Ramos (cell line): ENCODE measurements around the gene UTP11.

Experiments
- in situ Hi-C: fragments of 300-500 bp; cut with MboI; formaldehyde crosslinking; loops from one replicate; pipeline ENCODE4 v1.14.3; 2022; ENCODE audit warnings: low sequenced_read_pairs; ENCODE audit not compliant: unreplicated experiment

The UTP11 gene

DNA sequence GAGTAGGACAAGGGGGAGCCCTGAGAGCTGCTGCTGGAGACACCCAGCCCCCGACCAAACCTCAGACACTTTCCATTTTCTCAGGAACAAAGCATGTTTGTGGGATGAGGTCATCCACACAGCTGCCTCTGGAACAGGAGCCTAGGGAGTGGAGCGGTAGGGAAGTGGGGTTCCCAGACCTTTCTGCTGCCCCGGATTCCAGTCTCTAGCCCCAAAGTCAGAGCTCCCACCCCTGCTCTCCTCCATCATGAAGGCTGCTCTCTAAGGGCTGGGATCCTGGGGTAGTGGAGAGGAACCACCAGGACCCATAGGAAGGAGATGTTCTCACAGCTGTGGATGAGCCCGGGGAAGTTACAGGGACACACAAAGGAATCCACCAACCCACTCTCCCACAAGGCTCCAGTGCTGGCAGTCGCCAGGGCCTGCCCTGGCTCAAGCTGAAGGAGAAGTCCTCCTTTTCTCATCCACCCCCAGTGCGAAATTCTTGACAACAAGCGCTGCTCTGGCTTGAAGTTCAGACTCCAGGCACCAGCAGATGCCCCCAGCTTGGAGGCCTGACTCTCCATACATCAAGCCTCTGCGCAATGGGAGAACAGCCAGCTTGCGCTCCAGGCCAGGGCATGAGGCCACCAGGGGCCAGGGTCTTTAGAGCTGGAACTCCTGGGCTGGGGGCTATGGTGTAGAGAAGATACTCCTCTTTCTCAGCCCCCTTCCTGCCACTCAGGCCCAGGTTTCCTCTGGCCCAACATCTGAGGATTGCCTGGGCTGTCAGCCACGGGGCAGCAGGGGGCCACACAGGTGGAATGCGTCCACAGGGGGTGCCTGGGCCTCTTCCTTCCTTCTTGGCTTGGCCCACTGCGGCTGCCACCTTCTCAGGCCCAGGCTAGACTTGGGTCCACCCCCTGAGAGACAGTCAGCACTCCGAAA lies 11.7 kb upstream of the UTP11 start:
- in situ Hi-C loops, result no loop called here

DNA sequence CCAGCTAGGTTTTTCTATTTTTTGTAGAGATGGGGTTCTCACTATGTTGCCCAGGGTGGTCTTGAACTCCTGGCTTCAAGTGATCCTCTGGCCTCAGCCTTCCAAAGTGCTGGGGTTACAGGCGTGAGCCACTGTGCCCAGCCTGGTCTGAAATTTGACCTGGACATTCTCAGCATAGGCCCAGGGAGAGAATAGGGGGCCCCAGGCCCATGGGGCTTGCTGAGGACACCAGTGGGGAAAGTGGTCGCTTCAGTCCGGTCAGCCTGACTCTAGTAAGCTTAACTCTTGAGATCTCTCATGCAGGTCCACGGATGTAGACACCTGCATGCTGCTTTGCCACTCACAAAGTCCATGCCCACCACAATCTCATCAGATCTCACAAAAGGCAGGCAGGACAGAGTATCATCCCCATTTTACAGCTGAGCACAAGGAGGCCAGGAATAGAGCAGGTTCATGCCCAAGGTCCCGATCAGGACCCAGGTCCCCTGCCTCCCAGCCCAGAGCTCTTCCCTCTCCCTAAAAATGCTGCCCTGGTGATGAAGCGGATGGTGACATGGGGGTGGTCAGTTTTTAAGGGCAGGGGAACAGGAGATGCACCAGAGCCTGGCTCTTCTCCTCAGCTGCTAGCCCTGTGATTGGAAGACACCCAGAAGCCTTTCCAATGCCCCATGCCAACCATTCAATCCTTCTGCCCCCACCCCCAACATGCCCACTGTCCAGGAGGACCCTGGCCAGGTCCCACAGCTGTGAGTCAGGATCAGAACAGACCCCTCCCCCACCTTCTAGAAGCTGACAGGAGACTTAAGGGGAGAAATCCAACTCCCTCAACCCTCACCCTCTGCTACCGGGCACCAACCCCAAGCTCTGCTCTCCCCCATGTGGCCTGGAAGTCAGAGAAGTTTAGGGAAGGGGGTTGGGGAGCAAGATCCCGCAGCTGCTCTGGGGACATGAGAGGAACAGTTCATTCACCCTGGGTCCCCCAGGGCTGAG lies 9.0 kb upstream of the UTP11 start:
- in situ Hi-C loops, result no loop called here

- in situ Hi-C loops, result no loop called here
These were observed 8.0 kb upstream of the UTP11 start for GRCh38 chr1:38004284-38005108.

DNA sequence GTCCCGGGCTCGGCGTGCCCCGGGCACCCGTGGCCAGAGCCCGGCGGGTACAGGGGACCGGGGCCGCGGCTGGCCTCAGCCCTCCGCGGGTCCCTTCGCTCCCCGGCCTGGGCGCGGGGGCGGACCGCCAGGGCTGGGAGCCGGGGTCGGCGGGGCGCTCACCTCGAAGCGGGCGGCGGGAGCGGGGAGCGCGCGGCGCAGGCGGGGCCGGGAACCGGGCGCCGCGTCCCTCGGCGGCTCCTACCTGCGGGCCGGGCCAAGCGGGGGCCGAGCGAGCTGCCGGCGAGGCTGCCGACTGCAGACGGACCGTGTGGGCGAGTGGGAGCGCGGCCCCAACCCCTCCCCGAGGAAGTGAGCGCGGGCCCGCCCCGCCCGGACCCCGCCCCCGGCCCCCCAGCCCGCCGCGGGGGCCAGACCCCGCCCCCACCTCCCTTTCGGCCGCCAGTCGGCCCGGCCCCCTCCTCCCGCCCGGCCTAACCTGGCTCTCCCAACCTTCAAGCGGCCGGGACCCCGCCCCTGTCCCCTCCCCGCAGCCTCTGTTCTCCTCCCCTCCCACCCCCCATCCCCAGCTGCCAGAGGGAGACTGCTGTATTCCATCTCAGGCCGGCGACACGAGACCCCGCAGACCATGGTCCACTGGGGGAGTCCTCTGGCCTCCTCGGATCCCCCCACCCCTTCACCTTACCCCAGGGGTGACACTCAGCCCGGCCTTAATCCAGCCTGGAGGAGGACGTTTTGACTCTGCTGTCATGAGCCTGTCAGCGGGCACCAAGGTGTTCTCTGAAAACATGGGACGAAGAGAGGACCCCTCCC lies 7.1 kb upstream of the UTP11 start, which contains the start of gene FHL3:
FHL3 (minus strand) TSS at position 320 of the 813 bp plus-strand sequence. CDS start 6,102 bp downstream, outside the sequence.
- in situ Hi-C loops, result no loop called here

- in situ Hi-C loops, result no loop called here
These were observed 6.3 kb upstream of the UTP11 start for GRCh38 chr1:38006008-38006828.

DNA sequence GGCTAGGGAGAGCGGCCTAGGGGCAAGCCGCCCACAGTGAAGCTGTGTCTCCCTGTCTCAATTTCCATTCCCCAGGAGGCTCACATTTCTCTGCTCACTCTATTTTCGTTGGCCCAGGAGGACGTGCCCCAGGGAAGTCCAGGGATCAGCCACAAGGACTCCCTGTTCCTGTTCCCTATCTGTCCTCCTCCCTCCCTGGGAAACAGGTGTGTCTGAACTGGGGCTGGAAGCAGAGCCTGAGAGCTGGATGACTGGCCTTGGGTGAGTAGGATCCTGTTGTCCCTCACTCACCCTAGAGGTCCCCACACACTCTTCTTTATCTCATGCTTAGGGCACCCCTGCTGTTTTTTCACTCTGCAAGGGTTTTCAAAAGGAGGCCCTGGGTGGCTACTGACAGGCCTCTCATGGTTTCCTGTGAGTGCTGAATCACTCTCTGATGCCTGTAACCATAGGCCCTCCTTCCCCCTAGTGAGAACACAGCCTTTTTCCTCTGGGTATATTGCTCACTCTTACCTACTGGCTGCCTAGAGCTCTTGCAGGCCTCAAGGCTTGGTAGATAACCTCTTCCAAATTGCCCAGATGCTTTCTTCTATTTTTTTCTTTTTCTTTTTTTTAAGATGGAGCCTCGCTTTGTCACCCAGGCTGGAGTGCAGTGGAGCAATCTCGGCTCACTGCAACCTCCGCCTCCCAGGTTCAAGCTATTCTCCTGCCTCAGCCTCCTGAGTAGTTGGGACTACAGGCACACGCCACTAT lies 3.3 kb upstream of the UTP11 start:
- in situ Hi-C loops, result no loop called here

- in situ Hi-C loops, result no loop called here
These were observed 2.7 kb upstream of the UTP11 start for GRCh38 chr1:38009841-38010180.

DNA sequence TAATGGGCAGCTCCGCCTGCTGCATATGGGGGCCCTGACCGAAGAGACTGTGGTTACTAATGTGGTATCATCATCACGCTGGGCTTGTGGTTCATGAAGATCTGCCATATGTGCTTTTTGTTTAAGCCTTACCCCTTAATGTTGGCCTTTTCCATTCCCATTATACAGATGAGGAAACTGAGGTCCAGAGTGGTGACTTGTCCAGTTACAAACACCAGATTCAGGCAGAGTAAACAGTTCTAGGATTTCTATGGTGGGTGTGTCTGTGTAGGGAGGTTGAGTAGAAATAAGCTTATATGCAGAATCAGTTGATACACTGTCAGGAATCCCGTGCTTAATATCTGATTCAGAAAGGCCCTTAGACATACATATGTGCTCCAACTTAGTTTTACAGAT lies 691 bp downstream of the UTP11 start:
- in situ Hi-C loops, result no loop called here

GRCh38 chr1:38014171-38014570 lies 1.6 kb downstream of the UTP11 start:
- in situ Hi-C loops, result no loop called here

- in situ Hi-C loops, result no loop called here
These were observed 2.3 kb downstream of the UTP11 start for GRCh38 chr1:38014724-38015424.

GRCh38 chr1:38015978-38016725 lies 3.6 kb downstream of the UTP11 start:
- in situ Hi-C loops, result no loop called here

- in situ Hi-C loops, result no loop called here
These were observed 6.4 kb downstream of the UTP11 start for GRCh38 chr1:38018864-38019343.

DNA sequence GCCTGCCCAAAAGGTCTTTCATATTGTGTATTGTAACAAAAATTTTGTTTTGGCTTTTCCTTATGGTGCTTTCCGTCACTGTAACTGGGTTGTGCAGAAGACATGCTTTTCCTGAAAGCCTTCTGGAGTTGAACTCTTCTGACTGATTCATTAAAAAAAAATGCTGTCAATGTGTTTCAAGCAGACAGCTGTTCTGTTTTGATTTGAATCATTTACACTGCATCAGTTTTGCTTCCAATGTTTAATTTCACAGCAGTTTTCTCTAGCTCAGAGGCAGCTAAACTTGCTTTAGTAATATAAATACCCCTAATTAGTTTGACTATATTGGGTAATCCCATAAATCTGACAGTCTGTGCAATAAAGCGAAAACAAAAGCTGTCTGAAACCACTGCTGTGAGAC lies 7.9 kb downstream of the UTP11 start:
- in situ Hi-C loops, result no loop called here

GRCh38 chr1:38021969-38022368 lies 9.4 kb downstream of the UTP11 start:
- in situ Hi-C loops, result no loop called here

DNA sequence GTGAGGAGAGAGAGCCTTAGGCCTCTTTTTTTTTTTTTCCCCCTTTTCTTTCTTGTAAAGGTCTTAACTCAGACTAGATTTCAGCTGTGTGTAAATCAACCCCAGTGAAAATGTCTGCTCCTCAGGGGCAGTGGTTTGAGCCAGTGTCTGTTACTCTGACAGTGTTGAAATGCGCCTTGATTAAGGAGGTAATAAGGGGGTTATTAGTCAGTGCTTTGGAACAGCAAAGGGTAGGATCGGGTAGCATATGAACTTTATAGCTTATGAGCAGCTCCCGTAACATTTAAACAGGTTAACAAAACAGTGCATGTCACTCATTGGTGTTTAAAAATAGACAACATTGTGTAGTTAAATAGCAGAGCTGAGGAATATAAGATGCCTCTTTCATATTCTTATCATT lies 10.3 kb downstream of the UTP11 start:
- in situ Hi-C loops, result no loop called here

GRCh38 chr1:38025233-38025632 lies 12.7 kb downstream of the UTP11 start:
- in situ Hi-C loops, result no loop called here
